ENCODE results near the gene SELENOP. TPM values are rescaled to one million over a fixed set of nuclear protein-coding genes. Genes with fewer than 3 reads are reported as not detected.

SELENOP gene
- total RNA-seq, 1 experiment from 2014 or later, result 5.3 TPM

DNA sequence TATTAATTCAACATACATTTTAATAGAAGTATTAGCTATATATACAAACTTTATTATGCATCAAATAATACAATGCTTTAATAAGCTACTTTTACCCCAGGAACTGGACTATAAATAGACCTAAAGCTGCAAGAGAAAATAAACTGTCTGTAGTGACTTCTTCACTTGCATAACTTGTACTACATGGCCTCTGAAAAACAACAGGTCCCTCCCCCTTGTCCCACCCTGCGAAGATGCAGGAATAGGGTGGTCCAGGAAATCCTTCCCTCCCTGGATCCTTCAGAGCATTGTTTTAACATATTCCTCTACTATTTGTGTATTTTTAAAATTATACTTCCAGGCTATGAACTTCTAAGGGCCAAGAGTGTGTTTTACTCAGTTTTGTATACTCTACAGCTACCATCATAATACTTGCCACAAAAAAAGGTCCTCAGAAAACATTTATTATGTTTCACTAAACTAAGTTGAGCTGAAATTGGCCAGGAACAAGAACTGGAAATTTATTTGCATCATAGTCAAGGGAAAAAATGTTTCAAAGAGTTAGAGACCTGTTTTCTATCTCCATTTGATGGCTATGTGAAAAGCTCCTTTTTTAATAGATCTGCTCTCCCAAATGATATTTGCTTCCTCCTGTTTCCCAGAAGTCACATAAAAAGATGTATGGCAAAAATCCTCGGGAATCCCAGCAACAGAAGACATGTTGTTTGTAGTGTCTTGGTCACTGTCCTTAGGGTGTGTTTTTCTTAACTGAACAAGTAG lies 15.2 kb upstream of the SELENOP start:
- H3F3A ChIP-seq (ENCODE audit: insufficient read depth, low read depth), result no peaks in the 10 kb centered on the region
- no peak overlapping the region for H3K4me3 ChIP-seq
- ChIA-PET POLR2A (ENCODE audit: unreplicated experiment) (no interaction called here), CTCF (no interaction called here)
- TF ChIP-seq EZH2 (IDR thresholded peaks at IDR 0.05; ENCODE audit: low read depth), result no peak
- TF ChIP-seq CTCF (conservative IDR thresholded peaks at IDR 0.05), result no peak
- DNase-seq, result no peak
- H3K79me2 ChIP-seq (ENCODE audit: low read depth), result no peaks in the 10 kb centered on the region
- peaks cover 10% of the 10 kb centered on the region; the same call in 1 of the 2 replicates for H3K27me3 ChIP-seq (ENCODE audit: insufficient read depth, low read depth)
- H3K27ac ChIP-seq, result no peak overlapping the region
- no peaks in the 10 kb centered on the region for H3K36me3 ChIP-seq (ENCODE audit: low read depth)
- no peaks in the 10 kb centered on the region for H3K9me2 ChIP-seq (ENCODE audit: insufficient read depth)
- no TSS peak for BruUV-seq (replicated peaks)
- intact Hi-C loops (cut with micrococcal nuclease; ENCODE audit: unreplicated experiment), result no loop called here
- H3K4me1 ChIP-seq (replicated peaks; ENCODE audit: insufficient read depth), result no peaks in the 10 kb centered on the region
- H2AFZ ChIP-seq, result no peak overlapping the region
- H3K9me3 ChIP-seq (ENCODE audit: insufficient read depth, low read depth), result no peaks in the 10 kb centered on the region
- H4K20me1 ChIP-seq (ENCODE audit: insufficient read depth), result no peaks in the 10 kb centered on the region
- no peak overlapping the region for H3K4me2 ChIP-seq

GRCh38 chr5:42825422-42826148 lies 13.9 kb upstream of the SELENOP start:
- no TSS peak for BruUV-seq (replicated peaks)
- H3K27ac ChIP-seq, result no peak overlapping the region
- intact Hi-C loops (cut with micrococcal nuclease; ENCODE audit: unreplicated experiment), result no loop called here
- no peaks in the 10 kb centered on the region for H3K9me2 ChIP-seq (ENCODE audit: insufficient read depth)
- TF ChIP-seq EZH2 (IDR thresholded peaks at IDR 0.05; ENCODE audit: low read depth) (no peak), CTCF (conservative IDR thresholded peaks at IDR 0.05) (no peak)
- no peaks in the 10 kb centered on the region for H3K4me1 ChIP-seq (replicated peaks; ENCODE audit: insufficient read depth)
- no peaks in the 10 kb centered on the region for H4K20me1 ChIP-seq (ENCODE audit: insufficient read depth)
- H3K79me2 ChIP-seq (ENCODE audit: low read depth), result no peaks in the 10 kb centered on the region
- H3K4me3 ChIP-seq, result no peak overlapping the region
- H3K4me2 ChIP-seq, result no peak overlapping the region
- peaks cover 15% of the 10 kb centered on the region; the same call in 1 of the 2 replicates for H3K27me3 ChIP-seq (ENCODE audit: insufficient read depth, low read depth)
- H2AFZ ChIP-seq, result 0 out of 2 replicates have a peak overlapping the region, but pooled peaks have one; percentile 0
- ChIA-PET POLR2A (ENCODE audit: unreplicated experiment) (interaction anchor here (0.6 kb wide), 1 partner anchor 86 kb away, joined by 4 read pairs; no protein-coding TSS in a partner anchor), CTCF (no interaction called here)
- H3K36me3 ChIP-seq (ENCODE audit: low read depth), result no peaks in the 10 kb centered on the region
- H3K9me3 ChIP-seq (ENCODE audit: insufficient read depth, low read depth), result no peaks in the 10 kb centered on the region
- DNase-seq, result no peak
- H3F3A ChIP-seq (ENCODE audit: insufficient read depth, low read depth), result no peaks in the 10 kb centered on the region

GRCh38 chr5:42824347-42824976 lies 12.8 kb upstream of the SELENOP start:
- POLR2A ChIA-PET (ENCODE audit: unreplicated experiment), result no interaction called here
- H3K4me2 ChIP-seq, result no peak overlapping the region
- H2AFZ ChIP-seq, result 0 out of 2 replicates have a peak overlapping the region, but pooled peaks have one; percentile 0
- no peak overlapping the region for H3K27ac ChIP-seq
- H3K36me3 ChIP-seq (ENCODE audit: low read depth), result no peaks in the 10 kb centered on the region
- no TSS peak for BruUV-seq (replicated peaks)
- no peaks in the 10 kb centered on the region for H3K9me2 ChIP-seq (ENCODE audit: insufficient read depth)
- TF ChIP-seq EZH2 (IDR thresholded peaks at IDR 0.05; ENCODE audit: low read depth) (no peak), CTCF (conservative IDR thresholded peaks at IDR 0.05) (no peak)
- H3K4me1 ChIP-seq (replicated peaks; ENCODE audit: insufficient read depth), result no peaks in the 10 kb centered on the region
- CTCF ChIA-PET, result no interaction called here
- 0 out of 2 replicates have a peak, but pooled peaks cover 8% of the 10 kb centered on the region for H3K27me3 ChIP-seq (ENCODE audit: insufficient read depth, low read depth)
- no peak overlapping the region for H3K4me3 ChIP-seq
- no peak for DNase-seq
- no peaks in the 10 kb centered on the region for H4K20me1 ChIP-seq (ENCODE audit: insufficient read depth)
- no peaks in the 10 kb centered on the region for H3F3A ChIP-seq (ENCODE audit: insufficient read depth, low read depth)
- intact Hi-C loops (cut with micrococcal nuclease; ENCODE audit: unreplicated experiment), result no loop called here
- H3K79me2 ChIP-seq (ENCODE audit: low read depth), result no peaks in the 10 kb centered on the region
- no peaks in the 10 kb centered on the region for H3K9me3 ChIP-seq (ENCODE audit: insufficient read depth, low read depth)
